Smooth muscle cell of trachea (primary cell): ENCODE data around the gene TCF12. TPM values are rescaled to one million over a fixed set of nuclear protein-coding genes. Genes with fewer than 3 reads are reported as not detected.

Source experiments
- total RNA-seq: library from RNA; depleted of rRNA; stranded (reverse); fragments of >200 nt; gene quantifications from 2 replicates; pipeline ENCODE4 v1.2.1, GENCODE V29; 2014

Gene TCF12
- total RNA-seq, result 139 and 231 TPM in 2 replicates

GRCh38 chr15:56918046-56918938 lies at the start of gene TCF12:
TCF12 (plus strand) TSS chr15:56918644; CDS start chr15:56919914, 1,270 bp downstream.

Other genes starting within 250 kb of the TCF12 start
- gene ZNF280D, start 185.1 kb upstream of the TCF12 start, total RNA-seq, result 25.8 and 51.2 TPM in 2 replicates